ENCODE measurements around the gene ZBTB7C. TPM values are rescaled to one million over a fixed set of nuclear protein-coding genes. Genes with fewer than 3 reads are reported as not detected.

The ZBTB7C gene
- total RNA-seq, 1 experiment from 2014 or later, result 0.33 TPM

GRCh38 chr18:48192542-48192941, 216.6 kb downstream of the ZBTB7C start:
- Histone ChIP-seq H2BK120ac (ENCODE audit: low read depth, low read length, poor library complexity, severe bottlenecking) (no peak overlapping the region), H4K5ac (ENCODE audit: insufficient read length, low read depth, low read length) (no peak overlapping the region), H4K91ac (ENCODE audit: insufficient read length, low read depth, low read length) (no peak overlapping the region), H2AK5ac (ENCODE audit: insufficient read length, low read length) (no peak overlapping the region), H2AFZ (ENCODE audit: low read length) (no peak overlapping the region), H2BK12ac (ENCODE audit: insufficient read length, low read depth, low read length) (no peak overlapping the region), H2BK20ac (ENCODE audit: low read depth, low read length, poor library complexity, severe bottlenecking) (no peak overlapping the region), H2BK15ac (ENCODE audit: low read depth, low read length) (no peak overlapping the region), H3K9me3 (ENCODE audit: control insufficient read depth, low read depth, low read length) (no peaks in the 10 kb centered on the region), H3K18ac (ENCODE audit: insufficient read length, low read depth, low read length) (no peak overlapping the region), H3T11ph (ENCODE audit: low read length) (no peak overlapping the region), H2BK5ac (ENCODE audit: insufficient read length, low read length) (no peak overlapping the region), H3K56ac (ENCODE audit: insufficient read length, low read depth, low read length) (no peak overlapping the region), H3K4ac (ENCODE audit: low read depth, low read length) (no peak overlapping the region), H3K27me3 (ENCODE audit: insufficient read depth, low read length) (no peaks in the 10 kb centered on the region; the same call in 1 of the 2 replicates), H4K20me1 (ENCODE audit: control insufficient read depth, insufficient read depth, insufficient read length) (no peaks in the 10 kb centered on the region), H3K23me2 (ENCODE audit: insufficient read length, low read depth, low read length, poor library complexity, severe bottlenecking) (no peaks in the 10 kb centered on the region), H4K8ac (replicated peaks; ENCODE audit: insufficient read length, low read depth, low read length) (no peak overlapping the region), H3K23ac (ENCODE audit: insufficient read length, low read depth, low read length) (no peak overlapping the region), H3K9ac (ENCODE audit: extremely low read depth, insufficient read length, low read length) (no peak overlapping the region), H3K79me1 (ENCODE audit: insufficient read depth, low read depth, low read length, poor library complexity, severe bottlenecking) (no peaks in the 10 kb centered on the region), H3K14ac (ENCODE audit: insufficient read depth, low read length) (no peak overlapping the region), H3K4me1 (ENCODE audit: insufficient read depth, low read length) (no peaks in the 10 kb centered on the region), H3K4me2 (ENCODE audit: insufficient read depth, insufficient read length, low read length) (no peak overlapping the region), H3K27ac (ENCODE audit: insufficient read length, low read depth, low read length) (no peak overlapping the region), H3K79me2 (ENCODE audit: insufficient read depth, low read length) (no peaks in the 10 kb centered on the region)
- WGBS (ENCODE audit: extremely low coverage, insufficient read length, low lambda C conversion rate), result no CpG with 5 or more reads among the region's 8 CpGs
- peaks cover 10% of the 10 kb centered on the region for H3K27me3 Mint-ChIP-seq (ENCODE audit: low read depth)
- DNase-seq, result no peak
- H3K9me3 Mint-ChIP-seq, result peaks cover 0 to 1% of the 10 kb centered on the region in 2 experiments; a peak in 2 of 5 replicates
- H3K4me1 Mint-ChIP-seq, result peaks cover 9 to 11% of the 10 kb centered on the region in 2 experiments
- no peaks in the 10 kb centered on the region for H3K36me3 Mint-ChIP-seq (ENCODE audit: insufficient read depth in 1 of 3, low read depth in 3 of 3)
- H3K4me3 Mint-ChIP-seq, result no peak overlapping the region
- no peak for TF ChIP-seq CTCF (conservative IDR thresholded peaks at IDR 0.05)
- H3K27ac Mint-ChIP-seq, result no peak overlapping the region

All from H9 (cell line).